Renal cortex interstitium (tissue), 15 donors: ENCODE data around the gene MUC20. TPM values are rescaled to one million over a fixed set of nuclear protein-coding genes. Genes with fewer than 3 reads are reported as not detected.
"Not testable (repeated sequence)": the region's sequence is repeated elsewhere in the genome, so short reads cannot be mapped to it uniquely, and the experiment has no call there.

Experiments used
- DNase-seq, 11 donors: peaks; one replicate each; pipeline ENCODE4 v3.0.0-alpha.2; 2013; ENCODE audit warnings: low read depth in 9 of 11, low spot score in 4 of 11; ENCODE audit errors: extremely low read depth in 1 of 11
- long read RNA-seq, 16 experiments: transcript quantifications; one replicate each; lab custom pipeline, GENCODE V29; 2026
- polyA plus RNA-seq, 3 donors: library from polyadenylated mRNA; unstranded; fragments of 120-200 nt; gene quantifications; one replicate each; pipeline ENCODE4 v1.2.1, GENCODE V29; 2013; ENCODE audit not compliant: insufficient read length in 3 of 3

Gene MUC20
- 10 to 100 TPM; 16.3 to 37.2 (median 16.7) TPM for polyA plus RNA-seq
- long read RNA-seq, donor 1, partial matches to known transcripts: 0 of 5 reads
- long read RNA-seq, donor 1, other reads (novel, unspliced or antisense): 0 of 5 reads
- long read RNA-seq, donor 2, transcript MUC20-204 (3 exons, 2,842 nt): major isoform, 6 of 7 reads
- long read RNA-seq, donor 2, partial matches to known transcripts: 0 of 7 reads
- long read RNA-seq, donor 2, other reads (novel, unspliced or antisense): 0 of 7 reads
- long read RNA-seq, donor 3, transcript MUC20-204 (3 exons, 2,842 nt): major isoform, 8 of 9 reads
- long read RNA-seq, donor 3, partial matches to known transcripts: 0 of 9 reads
- long read RNA-seq, donor 3, other reads (novel, unspliced or antisense): 0 of 9 reads
- long read RNA-seq, donor 4, transcript MUC20-204 (3 exons, 2,842 nt): major isoform, 9 of 15 reads
- long read RNA-seq, donor 4, transcript MUC20-208 (2 exons, 867 nt): minor isoform, 6 of 15 reads
- long read RNA-seq, donor 4, partial matches to known transcripts: 0 of 15 reads
- long read RNA-seq, donor 4, other reads (novel, unspliced or antisense): 0 of 15 reads
- long read RNA-seq, donor 5: 0 reads
- long read RNA-seq, donor 6, partial matches to known transcripts: 5 of 13 reads
- long read RNA-seq, donor 6, other reads (novel, unspliced or antisense): 0 of 13 reads
- long read RNA-seq, donor 7, transcript MUC20-204 (3 exons, 2,842 nt): major isoform, 5 of 6 reads
- long read RNA-seq, donor 7, partial matches to known transcripts: 0 of 6 reads
- long read RNA-seq, donor 7, other reads (novel, unspliced or antisense): 0 of 6 reads
- long read RNA-seq, donor 8: 0 reads
- long read RNA-seq, donor 9, partial matches to known transcripts: 0 of 3 reads
- long read RNA-seq, donor 9, other reads (novel, unspliced or antisense): 0 of 3 reads
- long read RNA-seq, donor 10, partial matches to known transcripts: 0 of 5 reads
- long read RNA-seq, donor 10, other reads (novel, unspliced or antisense): 0 of 5 reads
- long read RNA-seq, donor 11, partial matches to known transcripts: 5 of 10 reads
- long read RNA-seq, donor 11, other reads (novel, unspliced or antisense): 0 of 10 reads
- long read RNA-seq, donor 12, partial matches to known transcripts: 0 of 4 reads
- long read RNA-seq, donor 12, other reads (novel, unspliced or antisense): 0 of 4 reads
- long read RNA-seq, donor 13: 0 reads
- long read RNA-seq, donor 14, partial matches to known transcripts: 0 of 3 reads
- long read RNA-seq, donor 14, other reads (novel, unspliced or antisense): 0 of 3 reads
- long read RNA-seq, donor 15, partial matches to known transcripts: 0 of 2 reads
- long read RNA-seq, donor 15, other reads (novel, unspliced or antisense): 0 of 2 reads
- long read RNA-seq, donor 16, transcript MUC20-208 (2 exons, 867 nt): major isoform, 13 of 22 reads
- long read RNA-seq, donor 16, transcript MUC20-204 (3 exons, 2,842 nt): minor isoform, 8 of 22 reads
- long read RNA-seq, donor 16, partial matches to known transcripts: 0 of 22 reads
- long read RNA-seq, donor 16, other reads (novel, unspliced or antisense): 0 of 22 reads

- DNase-seq: peak in 4 of 11 donors; percentile 43 to 60 (median 44)
Observed at GRCh38 chr3:195720831-195721506, at the start of gene MUC20. Gene MUC20 (plus strand): TSS chr3:195720978. CDS start chr3:195721008, 30 bp downstream.

GRCh38 chr3:195671283-195671682 is 49.5 kb upstream of the MUC20 start:
- DNase-seq: not testable (repeated sequence)

DNA sequence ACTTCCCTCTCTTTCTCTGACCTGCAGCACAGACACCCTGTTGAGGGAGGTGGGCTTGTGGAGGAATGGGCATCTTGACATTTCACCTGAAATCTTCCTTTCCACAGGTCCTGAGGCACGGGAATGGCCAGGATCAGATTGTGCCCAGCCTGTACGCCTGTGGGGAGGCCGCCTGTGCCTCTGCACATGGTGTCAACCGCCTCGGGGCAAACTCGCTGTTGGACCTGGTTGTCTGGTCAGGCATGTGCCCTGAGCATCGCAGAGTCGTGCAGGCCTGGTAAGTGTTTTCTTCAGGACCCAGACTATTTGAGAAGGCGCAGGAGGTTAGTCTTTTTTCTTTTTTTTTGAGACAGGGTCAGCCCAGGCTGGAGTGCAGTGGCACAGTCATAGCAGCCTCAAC is 47.1 kb upstream of the MUC20 start:
- not testable (repeated sequence) for DNase-seq

DNA sequence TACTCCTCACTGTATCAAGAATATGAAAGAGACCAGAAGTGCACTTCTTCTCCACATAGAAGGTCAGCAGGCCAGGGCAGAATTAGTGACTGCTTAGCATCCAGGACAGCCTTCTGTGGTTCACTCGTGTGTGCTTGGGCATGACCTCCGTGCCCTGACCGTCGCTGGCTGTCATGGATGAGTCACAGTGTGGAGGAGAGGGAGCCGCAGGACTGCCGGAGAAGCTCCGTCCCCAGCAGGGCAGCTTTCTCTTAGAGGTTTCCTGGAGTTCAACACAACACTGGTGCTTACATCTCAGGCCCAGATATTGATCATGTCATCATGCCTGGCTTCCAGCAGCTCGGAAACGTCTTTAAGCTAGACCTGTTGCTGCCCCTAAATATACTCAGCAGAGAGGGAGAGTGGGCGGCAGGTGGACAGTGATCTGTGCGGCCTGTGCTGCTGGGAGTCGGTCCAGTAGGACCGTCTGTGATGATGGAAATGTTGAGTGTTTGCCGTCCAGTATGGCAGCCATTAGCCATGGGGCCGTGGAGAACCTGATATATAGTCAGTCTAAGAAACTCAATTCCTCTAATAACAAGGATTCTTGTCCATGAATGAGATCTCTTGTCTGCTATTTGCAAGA is 42.3 kb upstream of the MUC20 start:
- DNase-seq: not testable (repeated sequence)

DNA sequence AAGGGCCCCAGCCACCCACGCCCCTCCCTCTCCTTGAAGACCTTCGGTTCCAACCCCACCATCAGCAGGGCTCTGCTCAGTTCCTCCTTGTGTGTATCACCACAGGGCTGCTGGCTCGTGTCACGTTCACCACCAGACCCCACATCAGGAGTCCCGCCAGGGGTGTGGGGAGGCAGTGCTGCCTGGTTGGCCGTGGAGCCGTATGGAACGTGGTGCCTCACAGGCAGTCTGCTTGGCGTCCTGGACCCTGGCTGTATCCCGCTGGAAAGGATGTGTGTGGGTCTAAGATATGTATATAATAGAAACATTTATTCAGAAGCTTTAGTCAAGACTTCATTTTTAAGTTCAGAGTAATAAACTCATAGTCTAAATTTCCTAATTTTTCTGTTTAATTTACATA is 40.1 kb upstream of the MUC20 start:
- not testable (repeated sequence) for DNase-seq

- not testable (repeated sequence) for DNase-seq
Observed at GRCh38 chr3:195681458-195682103, 39.2 kb upstream of the MUC20 start.

DNA sequence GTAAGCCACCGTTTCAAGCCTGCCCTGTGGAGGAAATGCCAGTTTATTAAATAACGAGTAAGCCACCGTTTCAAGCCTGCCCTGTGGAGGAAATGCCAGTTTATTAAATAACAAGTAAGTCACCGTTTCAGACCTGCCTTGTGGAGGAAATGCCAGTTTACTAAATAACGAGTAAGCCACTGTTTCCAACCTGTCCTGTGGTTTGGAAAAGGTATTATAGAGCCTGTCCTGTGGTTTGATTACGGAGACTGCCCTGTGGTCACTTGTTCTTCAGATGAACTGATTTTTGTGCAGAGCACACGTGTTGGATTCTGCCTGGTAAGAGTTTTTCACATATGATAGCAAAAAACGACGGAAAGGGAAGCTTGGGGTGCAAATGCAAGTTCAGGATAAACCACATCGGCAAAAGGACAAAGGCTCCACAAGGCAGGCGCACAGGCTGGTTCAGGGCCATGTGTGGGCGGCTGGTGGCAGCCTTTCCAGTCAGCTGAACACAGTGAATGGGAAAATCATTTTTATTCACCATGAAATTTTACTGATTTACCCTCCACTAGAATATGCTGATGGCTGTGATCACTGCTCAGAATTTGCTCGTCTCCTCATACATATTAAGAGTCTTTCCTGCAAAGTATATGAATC is 38.6 kb upstream of the MUC20 start:
- DNase-seq: not testable (repeated sequence)

DNA sequence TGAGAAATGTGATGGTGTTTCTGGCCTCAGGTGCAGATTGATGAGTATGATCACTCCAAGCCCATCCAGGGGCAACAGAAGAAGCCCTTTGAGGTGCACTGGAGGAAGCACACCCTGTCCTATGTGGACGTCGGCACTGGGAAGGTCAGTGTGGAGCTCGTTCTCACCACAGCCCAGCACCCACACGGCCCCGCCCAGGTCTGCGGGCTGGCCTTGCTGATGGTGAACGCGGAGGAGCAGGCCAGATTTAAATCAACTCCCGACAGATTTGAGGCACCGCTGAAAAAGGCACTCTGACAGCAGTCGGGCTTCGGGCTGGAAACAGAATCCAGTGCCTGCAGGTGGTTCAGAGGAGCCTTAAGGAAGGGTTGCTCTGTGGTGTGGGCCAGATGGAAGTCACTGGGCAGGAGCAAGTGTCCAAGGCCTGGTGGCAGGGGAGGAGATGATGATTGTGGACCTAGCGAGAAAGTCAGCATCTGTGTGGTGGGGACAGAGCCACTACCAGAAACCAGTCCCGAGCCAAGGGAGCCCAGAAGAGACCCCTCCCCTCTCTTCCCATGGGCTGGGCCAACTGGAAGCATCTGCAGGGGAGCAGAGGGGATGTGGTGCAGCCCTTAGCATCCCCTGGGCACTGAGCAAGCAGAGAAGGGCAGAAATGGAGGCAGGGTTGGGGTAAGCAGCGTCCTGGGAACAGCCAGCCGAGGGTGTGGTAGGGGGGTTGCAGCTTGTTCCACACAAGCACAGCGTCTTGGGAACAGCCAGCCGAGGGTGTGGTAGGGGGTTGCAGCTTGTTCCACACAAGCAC is 36.9 kb upstream of the MUC20 start:
- not testable (repeated sequence) for DNase-seq

GRCh38 chr3:195684527-195685257 is 36.1 kb upstream of the MUC20 start:
- not testable (repeated sequence) for DNase-seq

- not testable (repeated sequence) for DNase-seq
Observed at GRCh38 chr3:195686537-195687208, 34.1 kb upstream of the MUC20 start.

DNA sequence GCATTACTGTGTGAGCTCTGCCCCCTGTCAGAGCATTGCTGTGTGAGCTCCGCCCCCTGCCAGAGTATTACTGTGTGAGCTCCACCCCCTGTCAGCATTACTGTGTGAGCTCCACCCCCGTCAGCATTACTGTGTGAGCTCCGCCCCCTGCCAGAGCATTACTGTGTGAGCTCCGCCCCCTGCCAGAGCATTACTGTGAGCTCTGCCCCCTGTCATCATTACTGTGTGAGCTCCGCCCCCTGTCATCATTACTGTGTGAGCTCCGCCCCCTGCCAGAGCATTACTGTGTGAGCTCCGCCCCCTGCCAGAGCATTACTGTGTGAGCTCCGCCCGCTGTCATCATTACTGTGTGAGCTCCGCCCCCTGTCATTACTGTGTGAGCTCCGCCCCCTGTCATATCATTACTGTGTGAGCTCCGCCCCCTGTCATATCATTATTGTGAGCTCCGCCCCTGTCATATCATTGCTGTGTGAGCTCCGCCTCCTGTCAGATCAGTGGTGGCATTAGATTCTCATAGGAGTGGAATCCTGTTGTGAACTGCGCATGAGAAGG is 33.5 kb upstream of the MUC20 start:
- DNase-seq: not testable (repeated sequence)

- not testable (repeated sequence) for DNase-seq
Observed at GRCh38 chr3:195688471-195689183, 32.2 kb upstream of the MUC20 start.

GRCh38 chr3:195689184-195690070 is 31.4 kb upstream of the MUC20 start:
- not testable (repeated sequence) for DNase-seq
